MM.1S (cell line): ENCODE measurements around the gene SLC35F3.

Experiments
- DNase-seq: peaks from one replicate; pipeline ENCODE4 v3.0.0-alpha.2; 2015
- H2AFZ ChIP-seq: fragments of 300-600 bp; sonication (generic); 2 replicates; pipeline ENCODE4 v1.6.0; 2016; ENCODE audit warnings: antibody characterized with exemption, low read length
- H3F3A ChIP-seq: fragments of 300-600 bp; sonication (generic); 2 replicates; pipeline ENCODE4 v1.6.1; 2016; ENCODE audit warnings: mild to moderate bottlenecking, antibody characterized with exemption, low read length, moderate library complexity, mixed read lengths; ENCODE audit not compliant: insufficient read depth
- H3K27ac ChIP-seq: fragments of 300-600 bp; sonication (generic); 2 replicates; pipeline ENCODE4 v1.5.1; 2016; ENCODE audit warnings: mild to moderate bottlenecking, low read length
- H3K27me3 ChIP-seq: fragments of 300-600 bp; sonication (generic); replicated peaks from 2 replicates; pipeline ENCODE4 v1.6.0; 2016; ENCODE audit warnings: low read length; ENCODE audit not compliant: insufficient read depth
- H3K36me3 ChIP-seq: fragments of 300-600 bp; sonication (generic); replicated peaks from 2 replicates; pipeline ENCODE4 v1.6.1; 2016; ENCODE audit warnings: mild to moderate bottlenecking, low read length, mixed read lengths; ENCODE audit not compliant: insufficient read depth
- H3K4me1 ChIP-seq: fragments of 300-600 bp; sonication (generic); 2 replicates; pipeline ENCODE4 v1.6.1; 2016; ENCODE audit warnings: low read length, mixed read lengths
- H3K4me2 ChIP-seq: fragments of 300-600 bp; sonication (generic); 2 replicates; pipeline ENCODE4 v1.6.0; 2016; ENCODE audit warnings: low read depth, low read length
- H3K4me3 ChIP-seq: fragments of 300-600 bp; sonication (generic); 2 replicates; pipeline ENCODE4 v1.5.1; 2016; ENCODE audit warnings: low read length, mixed read lengths
- H3K79me2 ChIP-seq: fragments of 300-600 bp; sonication (generic); 2 replicates; pipeline ENCODE4 v1.6.1; 2016; ENCODE audit warnings: mixed run types, low read length, mixed read lengths
- H3K9ac ChIP-seq: fragments of 300-600 bp; sonication (generic); 2 replicates; pipeline ENCODE4 v1.6.1; 2016; ENCODE audit warnings: low read length, mixed read lengths
- H3K9me2 ChIP-seq: fragments of 300-600 bp; sonication (generic); replicated peaks from 2 replicates; pipeline ENCODE4 v1.6.1; 2016; ENCODE audit warnings: mild to moderate bottlenecking, low read length, mixed read lengths; ENCODE audit not compliant: insufficient read depth
- H3K9me3 ChIP-seq: fragments of 300-600 bp; sonication (generic); replicated peaks from 2 replicates; pipeline ENCODE4 v1.6.1; 2016; ENCODE audit warnings: mild to moderate bottlenecking, low read length, mixed read lengths; ENCODE audit not compliant: insufficient read depth
- H4K20me1 ChIP-seq: fragments of 300-600 bp; sonication (generic); 2 replicates; pipeline ENCODE4 v1.6.1; 2016; ENCODE audit warnings: mild to moderate bottlenecking, low read length, moderate library complexity, mixed read lengths; ENCODE audit not compliant: insufficient read depth
- EZH2 ChIP-seq: fragments of 300-600 bp; sonication (generic); optimal IDR thresholded peaks from 2 replicates; pipeline ENCODE3; 2017; ENCODE audit warnings: low read depth, mild to moderate bottlenecking, antibody characterized with exemption, low read length, mixed read lengths
- EZH2phosphoT487 ChIP-seq: fragments of 300-600 bp; sonication (generic); IDR thresholded peaks from 2 replicates; pipeline ENCODE4 v1.6.1; 2018; ENCODE audit warnings: antibody characterized with exemption, low read length
- TF ChIP-seq, protein P1 (sequence below): fragments of 300-600 bp; sonication (generic); IDR thresholded peaks from 2 replicates; pipeline ENCODE4 v1.5.1; 2016; ENCODE audit warnings: antibody characterized with exemption, low read length, mixed read lengths

Gene SLC35F3

DNA sequence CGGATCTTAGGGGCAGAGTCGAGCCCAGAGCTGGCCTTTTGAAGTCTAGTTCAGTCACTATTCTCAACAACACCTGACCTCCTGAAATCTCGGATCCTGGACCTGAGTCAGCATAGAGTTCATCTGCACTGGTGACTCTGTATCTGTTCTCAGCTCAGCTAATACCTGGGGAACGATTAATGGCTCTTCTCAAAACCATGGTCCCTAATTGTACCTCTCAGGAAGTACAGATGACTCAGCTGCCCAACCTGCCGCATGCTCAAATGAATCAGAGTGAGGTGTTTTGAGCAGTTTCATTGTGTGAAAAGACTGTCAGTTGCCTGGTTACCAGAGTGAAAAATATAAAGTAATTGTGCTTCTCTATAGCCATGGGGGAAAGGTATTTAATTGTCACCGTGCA is 89.2 kb downstream of the SLC35F3 start:
- H3K9ac ChIP-seq, result peak overlapping the region; percentile 15; the same call in 1 of the 2 replicates
- no peaks in the 10 kb centered on the region for H3K36me3 ChIP-seq
- TF ChIP-seq, protein P1, sequence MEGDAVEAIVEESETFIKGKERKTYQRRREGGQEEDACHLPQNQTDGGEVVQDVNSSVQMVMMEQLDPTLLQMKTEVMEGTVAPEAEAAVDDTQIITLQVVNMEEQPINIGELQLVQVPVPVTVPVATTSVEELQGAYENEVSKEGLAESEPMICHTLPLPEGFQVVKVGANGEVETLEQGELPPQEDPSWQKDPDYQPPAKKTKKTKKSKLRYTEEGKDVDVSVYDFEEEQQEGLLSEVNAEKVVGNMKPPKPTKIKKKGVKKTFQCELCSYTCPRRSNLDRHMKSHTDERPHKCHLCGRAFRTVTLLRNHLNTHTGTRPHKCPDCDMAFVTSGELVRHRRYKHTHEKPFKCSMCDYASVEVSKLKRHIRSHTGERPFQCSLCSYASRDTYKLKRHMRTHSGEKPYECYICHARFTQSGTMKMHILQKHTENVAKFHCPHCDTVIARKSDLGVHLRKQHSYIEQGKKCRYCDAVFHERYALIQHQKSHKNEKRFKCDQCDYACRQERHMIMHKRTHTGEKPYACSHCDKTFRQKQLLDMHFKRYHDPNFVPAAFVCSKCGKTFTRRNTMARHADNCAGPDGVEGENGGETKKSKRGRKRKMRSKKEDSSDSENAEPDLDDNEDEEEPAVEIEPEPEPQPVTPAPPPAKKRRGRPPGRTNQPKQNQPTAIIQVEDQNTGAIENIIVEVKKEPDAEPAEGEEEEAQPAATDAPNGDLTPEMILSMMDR, result no peak
- TF ChIP-seq EZH2, result no peak
- no peak for TF ChIP-seq EZH2phosphoT487
- H3K79me2 ChIP-seq, result no peaks in the 10 kb centered on the region
- H3K9me2 ChIP-seq, result no peaks in the 10 kb centered on the region
- H3K4me1 ChIP-seq, result peaks cover 14% of the 10 kb centered on the region
- no peaks in the 10 kb centered on the region; the same call in 1 of the 2 replicates for H3F3A ChIP-seq
- no peaks in the 10 kb centered on the region for H3K9me3 ChIP-seq
- peak; percentile 80 for DNase-seq
- H3K4me3 ChIP-seq, result no peak overlapping the region
- H2AFZ ChIP-seq, result peak overlapping the region; percentile 4; the same call in 1 of the 2 replicates
- H3K27me3 ChIP-seq, result no peaks in the 10 kb centered on the region
- no peaks in the 10 kb centered on the region for H4K20me1 ChIP-seq
- peak overlapping the region; percentile 53; the same call in 1 of the 2 replicates for H3K27ac ChIP-seq
- H3K4me2 ChIP-seq, result peak overlapping the region; percentile 17; the same call in 1 of the 2 replicates

DNA sequence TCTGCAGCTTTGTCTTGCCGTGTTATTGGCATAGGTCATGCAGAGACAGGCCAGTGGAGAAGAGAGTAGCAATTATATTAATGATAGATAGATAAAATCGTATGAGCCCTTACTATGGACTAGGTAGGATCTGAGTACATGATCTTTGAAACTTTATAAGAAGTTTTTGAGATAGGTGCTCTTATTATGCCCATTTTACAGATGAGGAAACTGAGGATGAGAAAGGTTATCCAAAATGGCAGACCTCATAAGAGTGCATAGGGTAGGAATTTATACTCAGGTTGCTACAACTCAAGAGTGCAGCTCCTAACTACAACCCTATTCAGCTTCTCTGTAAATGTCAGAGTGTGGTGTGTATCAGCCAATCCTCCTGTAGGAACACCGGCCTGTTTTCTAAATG is 89.6 kb downstream of the SLC35F3 start:
- Histone ChIP-seq H3K36me3 (no peaks in the 10 kb centered on the region), H3K79me2 (no peaks in the 10 kb centered on the region), H2AFZ (0 out of 2 replicates have a peak overlapping the region, but pooled peaks have one; percentile 4), H3K27me3 (no peaks in the 10 kb centered on the region), H4K20me1 (no peaks in the 10 kb centered on the region), H3K4me2 (peak overlapping the region; percentile 17; the same call in 1 of the 2 replicates), H3K9me2 (no peaks in the 10 kb centered on the region), H3K4me1 (peaks cover 14% of the 10 kb centered on the region), H3K27ac (peak overlapping the region; percentile 53; the same call in 1 of the 2 replicates), H3K9me3 (no peaks in the 10 kb centered on the region), H3K4me3 (no peak overlapping the region), H3K9ac (no peak overlapping the region), H3F3A (no peaks in the 10 kb centered on the region; the same call in 1 of the 2 replicates)
- TF ChIP-seq, protein P1, result no peak
- no peak for TF ChIP-seq EZH2
- TF ChIP-seq EZH2phosphoT487, result no peak
- DNase-seq, result no peak

DNA sequence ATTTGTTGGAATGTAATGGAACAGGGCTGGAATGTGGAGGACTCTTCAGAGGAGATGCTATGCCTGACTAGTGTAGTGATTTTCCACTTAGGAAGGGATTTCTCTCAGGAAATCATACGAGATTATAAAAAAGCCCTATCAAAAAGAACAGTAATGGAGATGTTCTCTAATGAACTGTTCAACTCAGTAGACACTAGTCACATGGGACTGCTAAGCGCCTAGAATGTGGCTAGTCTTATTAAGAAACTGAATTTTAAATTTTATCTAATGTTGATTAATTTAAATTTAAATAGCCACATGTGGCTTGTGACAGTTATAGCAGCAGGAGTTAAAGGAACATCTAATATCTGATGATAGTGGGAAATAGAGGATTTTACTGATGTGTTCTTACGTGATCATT is 94.0 kb downstream of the SLC35F3 start:
- no peak for DNase-seq
- no peak overlapping the region for H2AFZ ChIP-seq

More for the DNA sequence above, 94.0 kb downstream of the SLC35F3 start:
- no peak overlapping the region for H3K9ac ChIP-seq
- no peaks in the 10 kb centered on the region for H4K20me1 ChIP-seq
- no peak overlapping the region for H3K4me3 ChIP-seq
- no peaks in the 10 kb centered on the region for H3K79me2 ChIP-seq
- no peak overlapping the region for H3K4me2 ChIP-seq
- no peaks in the 10 kb centered on the region; the same call in 1 of the 2 replicates for H3F3A ChIP-seq
- TF ChIP-seq EZH2phosphoT487, result no peak
- TF ChIP-seq, protein P1, result no peak
- TF ChIP-seq EZH2, result no peak
- no peak overlapping the region for H3K27ac ChIP-seq
- H3K9me3 ChIP-seq, result no peaks in the 10 kb centered on the region
- peaks cover 8% of the 10 kb centered on the region for H3K4me1 ChIP-seq
- no peaks in the 10 kb centered on the region for H3K9me2 ChIP-seq
- H3K27me3 ChIP-seq, result no peaks in the 10 kb centered on the region
- no peaks in the 10 kb centered on the region for H3K36me3 ChIP-seq
